Uterine smooth muscle cell (primary cell): ENCODE measurements around the gene OR10A4. TPM values are rescaled to one million over a fixed set of nuclear protein-coding genes. Genes with fewer than 3 reads are reported as not detected.

Source experiments
- total RNA-seq: library from RNA; depleted of rRNA; stranded (reverse); fragments of >200 nt; gene quantifications from 2 replicates; pipeline ENCODE4 v1.2.3, GENCODE V29; 2014

The OR10A4 gene, protein sequence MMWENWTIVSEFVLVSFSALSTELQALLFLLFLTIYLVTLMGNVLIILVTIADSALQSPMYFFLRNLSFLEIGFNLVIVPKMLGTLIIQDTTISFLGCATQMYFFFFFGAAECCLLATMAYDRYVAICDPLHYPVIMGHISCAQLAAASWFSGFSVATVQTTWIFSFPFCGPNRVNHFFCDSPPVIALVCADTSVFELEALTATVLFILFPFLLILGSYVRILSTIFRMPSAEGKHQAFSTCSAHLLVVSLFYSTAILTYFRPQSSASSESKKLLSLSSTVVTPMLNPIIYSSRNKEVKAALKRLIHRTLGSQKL
- total RNA-seq: not detected in 2 replicates

DNA sequence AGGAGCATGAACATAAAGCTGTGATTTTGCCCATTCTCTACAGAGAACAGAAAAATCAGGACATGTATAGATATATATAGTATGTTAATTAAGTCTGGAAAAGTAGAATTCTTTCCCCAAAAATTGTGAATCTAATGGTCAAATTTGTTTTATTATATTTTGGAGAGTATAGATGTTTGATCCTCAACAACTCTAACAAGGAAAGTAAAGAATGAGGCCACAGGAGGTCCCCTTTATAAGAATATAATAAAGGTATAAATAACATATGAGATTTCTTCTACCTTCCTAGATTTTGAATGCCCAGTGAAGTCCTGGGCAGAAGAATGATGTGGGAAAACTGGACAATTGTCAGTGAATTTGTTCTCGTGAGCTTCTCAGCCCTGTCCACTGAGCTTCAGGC is at the start of gene OR10A4:
Gene OR10A4, plus strand, starts transcription at position 301 of the 400 bp plus-strand sequence. Its CDS starts 23 bp downstream, at position 324.

DNA sequence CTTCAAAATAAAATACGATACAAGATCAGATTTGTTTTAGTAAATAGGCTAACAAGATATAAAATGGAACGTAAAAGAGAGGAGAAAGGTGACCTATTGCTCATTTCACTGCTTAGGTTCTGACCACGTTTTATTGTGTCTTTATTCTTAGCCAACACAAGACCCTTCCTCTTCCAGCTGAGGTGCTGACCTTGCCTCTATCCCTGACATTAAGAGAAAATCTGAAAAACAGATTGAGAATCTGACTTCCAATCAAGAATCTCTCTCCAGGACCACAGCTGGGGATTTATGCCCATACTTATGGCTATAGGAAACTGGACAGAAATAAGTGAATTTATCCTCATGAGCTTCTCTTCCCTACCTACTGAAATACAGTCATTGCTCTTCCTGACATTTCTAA is 31.0 kb upstream of the OR10A4 start, which contains the start of gene OR10A5:
Gene OR10A5, plus strand, starts transcription at position 301 of the 400 bp plus-strand sequence. Its CDS starts 0 bp downstream, at position 301.

DNA sequence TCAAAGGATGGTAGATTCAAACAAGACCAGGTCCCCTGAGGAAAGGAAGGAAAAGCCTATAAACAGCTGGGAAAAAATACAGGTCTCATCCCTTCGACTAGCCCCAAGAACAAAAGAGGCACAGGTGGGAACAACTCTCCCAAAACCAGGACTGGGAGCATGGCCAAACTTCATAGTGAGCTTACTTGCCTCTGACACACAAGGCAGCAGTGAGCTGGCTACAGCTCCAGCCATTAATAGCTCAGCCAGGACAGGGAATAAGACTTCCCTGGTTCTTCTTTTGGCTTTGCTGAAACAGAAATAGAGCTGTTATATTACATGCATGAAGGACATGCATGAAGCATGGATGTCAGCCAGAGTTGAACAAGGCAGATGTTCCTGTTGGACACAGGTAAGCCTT is 13.5 kb upstream of the OR10A4 start, which contains the start of gene OR10A2:
Gene OR10A2, plus strand, starts transcription at position 97 of the 400 bp plus-strand sequence. CDS start 6,698 bp downstream, outside the sequence.

DNA sequence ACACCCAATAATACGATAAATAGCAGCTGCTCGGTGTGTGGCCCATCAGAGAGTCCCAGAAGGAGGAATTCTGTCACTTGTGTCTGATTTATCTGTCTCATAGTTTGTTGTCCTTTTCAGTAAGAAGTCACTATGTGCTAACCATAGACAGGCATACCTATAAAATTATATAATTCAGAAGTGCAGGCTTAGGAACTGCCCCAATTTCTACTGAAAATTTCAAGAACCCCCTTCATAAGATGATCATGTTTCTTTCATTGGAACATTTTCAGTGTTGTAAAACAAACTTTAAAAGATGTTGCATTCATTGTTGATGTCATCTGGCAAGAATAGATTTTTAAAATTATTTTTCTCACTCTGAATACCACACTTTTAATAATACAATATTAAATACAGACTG is 16.0 kb downstream of the OR10A4 start, which contains the start of gene OR2D2:
Gene OR2D2, minus strand, starts transcription at position 101 of the 400 bp plus-strand sequence. Its CDS starts 0 bp downstream, at position 101.

DNA sequence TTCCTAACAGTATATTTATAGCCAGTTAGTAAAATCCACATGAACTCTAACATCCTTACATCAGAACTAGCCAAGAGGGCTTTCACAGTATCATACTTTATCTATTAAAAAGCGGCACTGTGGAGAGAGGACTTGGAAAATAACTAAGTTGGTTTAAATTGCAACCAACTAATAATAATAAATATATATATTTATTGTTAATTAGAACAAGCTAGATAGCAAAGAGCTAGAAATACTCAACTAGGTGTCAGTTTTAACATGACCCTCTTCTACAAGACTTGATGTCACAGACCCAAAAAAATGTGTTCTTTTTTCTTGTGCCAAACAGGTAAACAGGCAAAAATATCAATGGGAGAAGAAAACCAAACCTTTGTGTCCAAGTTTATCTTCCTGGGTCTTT is 44.3 kb downstream of the OR10A4 start, which contains the start of gene OR2D3:
Gene OR2D3, plus strand, starts transcription at position 301 of the 400 bp plus-strand sequence. Its CDS starts 0 bp downstream, at position 301.

DNA sequence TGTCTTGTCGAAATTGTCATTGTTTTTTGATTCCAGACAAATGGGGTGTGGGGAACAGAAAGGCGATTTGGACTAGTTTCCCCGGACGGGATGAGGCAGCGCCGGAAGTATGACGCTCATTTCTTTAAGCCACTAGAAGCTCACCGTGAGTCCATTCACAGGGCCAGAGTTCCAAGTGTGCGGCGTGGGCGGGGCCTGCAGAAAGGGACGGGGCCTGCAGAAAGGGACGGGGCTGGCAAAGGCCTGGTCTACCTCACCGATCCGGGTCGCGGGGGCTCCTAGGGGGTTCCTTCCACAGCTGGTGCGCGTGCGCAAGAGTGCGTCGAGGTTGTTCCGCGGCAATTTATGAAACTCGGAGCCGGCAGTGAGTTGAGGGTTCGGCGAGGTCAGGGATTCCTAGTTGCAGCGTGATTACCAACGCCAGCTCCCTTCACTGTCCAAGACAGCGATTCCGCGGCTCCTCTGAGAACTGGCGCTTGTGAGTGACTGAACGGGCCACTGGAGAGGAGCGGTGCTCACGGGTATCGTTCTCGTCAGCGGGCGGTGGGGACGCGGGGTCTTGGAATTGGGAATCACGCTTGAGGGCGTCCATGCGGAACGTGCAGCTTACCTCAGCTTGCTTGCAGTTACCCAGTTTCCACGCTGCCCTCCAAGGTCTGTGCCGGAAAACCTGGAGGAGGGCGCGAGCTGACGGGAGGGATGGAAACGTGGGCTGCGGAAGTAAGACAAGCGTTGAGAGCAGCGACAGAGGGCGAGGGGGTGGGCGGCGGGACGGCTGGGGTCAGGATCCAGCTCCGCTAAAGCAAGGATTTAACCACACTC is 50.0 kb downstream of the OR10A4 start, which contains the start of gene ZNF215:
Gene ZNF215, plus strand, starts transcription at position 219 of the 822 bp plus-strand sequence. CDS start 5,847 bp downstream, outside the sequence.

Other genes with a start within 250 kb of the OR10A4 start
- 35.2 and 50.1 TPM in 2 replicates for gene DCHS1, start 220.8 kb upstream of the OR10A4 start, total RNA-seq
- 112 and 118 TPM in 2 replicates for gene MRPL17, start 193.3 kb upstream of the OR10A4 start, total RNA-seq
- gene OR2AG2, start 104.6 kb upstream of the OR10A4 start, total RNA-seq: 0.12 and 0.55 TPM in 2 replicates
- not detected in 2 replicates for gene OR2AG1, start 93.6 kb upstream of the OR10A4 start, total RNA-seq
- 0.37 and 0.55 TPM in 2 replicates for gene OR6A2, start 76.9 kb upstream of the OR10A4 start, total RNA-seq
- not detected in 2 replicates for gene OR10A5, start 30.9 kb upstream of the OR10A4 start, total RNA-seq
- gene OR10A2, start 13.6 kb upstream of the OR10A4 start, total RNA-seq: not detected in 2 replicates
- gene OR2D2, start 15.9 kb downstream of the OR10A4 start, total RNA-seq: 0.50 and 1.5 TPM in 2 replicates
- not detected in 2 replicates for gene OR2D3, start 44.4 kb downstream of the OR10A4 start, total RNA-seq
- 10.4 and 10.6 TPM in 2 replicates for gene ZNF215, start 49.8 kb downstream of the OR10A4 start, total RNA-seq
- gene ZNF214, start 143.7 kb downstream of the OR10A4 start, total RNA-seq: 5.6 and 7.0 TPM in 2 replicates
- 0.50 and 0.66 TPM in 2 replicates for gene NLRP14, start 143.9 kb downstream of the OR10A4 start, total RNA-seq
- 0.11 and 0.25 TPM in 2 replicates for gene RBMXL2, start 212.4 kb downstream of the OR10A4 start, total RNA-seq